GM12875 (cell line): ENCODE data around the gene ZNF689.

Experiments
- H3K4me3 ChIP-seq: one replicate; pipeline ENCODE4 v1.5.1; 2011; ENCODE audit warnings: low read depth, low read length, control low read depth
- TF ChIP-seq, protein P1 (sequence below): IDR thresholded peaks from 2 replicates; pipeline ENCODE4 v1.5.1; 2011; ENCODE audit warnings: low read depth, mild to moderate bottlenecking, control low read depth, inconsistent platforms, low read length, moderate library complexity, borderline replicate concordance; ENCODE audit not compliant: insufficient read depth

ZNF689 gene

DNA sequence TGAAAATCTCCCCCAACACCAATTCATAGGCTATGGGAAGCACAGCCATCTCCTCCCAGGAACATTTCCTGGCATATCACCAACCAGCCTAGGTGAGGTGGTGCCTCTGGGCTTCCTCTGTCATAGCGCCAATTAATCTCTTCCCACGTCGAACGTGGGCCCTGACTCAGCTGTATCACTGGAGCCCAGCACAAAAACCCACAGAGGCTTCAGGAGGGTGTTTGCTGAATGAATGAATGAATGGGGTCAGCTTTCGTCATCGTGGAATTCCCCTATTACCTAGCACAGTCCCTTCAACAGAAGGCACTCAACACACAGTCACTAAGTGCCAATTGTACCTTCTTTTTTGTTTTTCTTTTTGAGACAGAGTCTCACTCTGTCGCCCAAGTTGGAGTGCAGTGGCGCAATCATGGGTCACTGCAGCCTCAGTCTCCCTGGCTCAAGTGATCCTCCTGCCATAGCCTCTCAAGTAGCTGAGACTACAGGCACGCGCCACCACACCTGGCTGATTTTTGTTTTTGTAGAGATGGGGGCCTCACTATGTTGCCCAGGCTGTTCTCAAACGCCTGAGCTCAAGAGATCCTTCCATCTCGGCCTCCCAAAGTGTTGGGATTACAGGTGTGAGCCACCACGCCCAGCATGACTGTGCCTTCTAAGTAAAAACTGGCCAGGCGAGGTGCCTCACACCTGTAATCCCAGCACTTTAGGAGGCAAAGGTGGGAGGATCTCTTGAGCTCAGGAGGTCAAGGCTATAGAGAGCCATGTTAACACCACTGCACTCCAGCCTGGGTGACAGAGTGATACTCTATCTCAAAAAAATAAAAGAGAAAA is 42.8 kb downstream of the ZNF689 start:
- TF ChIP-seq, protein P1, sequence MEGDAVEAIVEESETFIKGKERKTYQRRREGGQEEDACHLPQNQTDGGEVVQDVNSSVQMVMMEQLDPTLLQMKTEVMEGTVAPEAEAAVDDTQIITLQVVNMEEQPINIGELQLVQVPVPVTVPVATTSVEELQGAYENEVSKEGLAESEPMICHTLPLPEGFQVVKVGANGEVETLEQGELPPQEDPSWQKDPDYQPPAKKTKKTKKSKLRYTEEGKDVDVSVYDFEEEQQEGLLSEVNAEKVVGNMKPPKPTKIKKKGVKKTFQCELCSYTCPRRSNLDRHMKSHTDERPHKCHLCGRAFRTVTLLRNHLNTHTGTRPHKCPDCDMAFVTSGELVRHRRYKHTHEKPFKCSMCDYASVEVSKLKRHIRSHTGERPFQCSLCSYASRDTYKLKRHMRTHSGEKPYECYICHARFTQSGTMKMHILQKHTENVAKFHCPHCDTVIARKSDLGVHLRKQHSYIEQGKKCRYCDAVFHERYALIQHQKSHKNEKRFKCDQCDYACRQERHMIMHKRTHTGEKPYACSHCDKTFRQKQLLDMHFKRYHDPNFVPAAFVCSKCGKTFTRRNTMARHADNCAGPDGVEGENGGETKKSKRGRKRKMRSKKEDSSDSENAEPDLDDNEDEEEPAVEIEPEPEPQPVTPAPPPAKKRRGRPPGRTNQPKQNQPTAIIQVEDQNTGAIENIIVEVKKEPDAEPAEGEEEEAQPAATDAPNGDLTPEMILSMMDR, result no peak
- H3K4me3 ChIP-seq, result no peak overlapping the region

DNA sequence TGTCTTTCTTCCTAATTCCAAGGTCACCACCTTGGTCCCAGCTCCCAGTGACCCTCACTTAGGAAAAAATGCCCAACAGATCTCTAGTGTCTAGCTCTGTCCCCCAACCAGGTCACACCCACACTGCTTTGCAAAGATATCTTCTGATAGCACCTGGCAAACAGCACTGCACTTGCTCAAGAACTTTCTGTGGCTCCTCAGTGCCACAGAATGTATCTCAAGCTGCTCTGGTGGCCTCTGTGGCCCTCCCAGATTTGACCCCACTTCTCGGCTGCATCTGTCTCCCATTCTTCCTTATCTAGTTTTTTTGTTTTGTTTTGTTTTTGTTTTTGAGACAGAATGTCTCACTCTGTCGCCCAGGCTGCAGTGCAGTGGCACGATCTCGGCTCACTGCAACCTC is 43.7 kb downstream of the ZNF689 start:
- TF ChIP-seq, protein P1, result no peak

DNA sequence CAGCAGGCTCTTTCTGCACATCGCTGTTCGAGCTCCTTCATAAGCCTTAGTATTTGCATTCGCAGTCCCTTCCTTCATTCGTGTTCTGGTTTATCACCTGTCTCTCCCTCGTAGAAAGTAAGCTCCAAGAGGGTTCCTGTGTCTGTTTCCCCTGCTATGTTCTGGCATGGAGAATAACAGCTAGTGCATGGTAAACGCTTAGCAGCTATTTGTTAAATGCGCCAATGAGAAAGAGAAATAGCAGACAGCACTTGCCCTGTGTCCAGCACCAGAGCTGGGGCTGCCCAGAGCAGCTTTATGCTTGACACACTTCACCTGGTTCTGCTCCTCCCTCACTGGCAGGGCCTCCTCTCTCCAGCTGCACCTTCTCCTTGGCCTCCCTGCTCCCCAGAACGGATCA is 44.2 kb downstream of the ZNF689 start:
- TF ChIP-seq, protein P1, result no peak
- no peak overlapping the region for H3K4me3 ChIP-seq

More for the DNA sequence above, 43.7 kb downstream of the ZNF689 start:
- no peak overlapping the region for H3K4me3 ChIP-seq

DNA sequence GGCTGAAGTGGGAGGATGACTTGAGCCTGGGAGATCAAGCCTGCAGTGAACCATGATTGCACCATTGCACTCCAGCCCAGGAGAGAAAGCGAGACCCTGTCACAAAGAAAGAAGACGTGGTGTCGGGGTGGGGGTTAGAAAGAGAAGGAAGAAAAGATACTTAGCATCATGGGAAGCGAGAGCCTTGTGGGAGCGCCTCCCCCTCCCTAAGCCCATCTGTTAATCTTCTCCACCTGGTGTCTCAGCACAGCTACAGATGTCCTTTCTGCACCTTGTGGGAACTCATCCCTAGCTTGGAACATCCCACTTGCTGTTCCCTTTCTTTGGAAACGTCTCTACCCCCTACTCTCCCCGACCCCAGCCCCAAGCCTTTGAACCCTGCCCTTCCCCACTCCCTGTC is 44.7 kb downstream of the ZNF689 start:
- TF ChIP-seq, protein P1, result no peak

DNA sequence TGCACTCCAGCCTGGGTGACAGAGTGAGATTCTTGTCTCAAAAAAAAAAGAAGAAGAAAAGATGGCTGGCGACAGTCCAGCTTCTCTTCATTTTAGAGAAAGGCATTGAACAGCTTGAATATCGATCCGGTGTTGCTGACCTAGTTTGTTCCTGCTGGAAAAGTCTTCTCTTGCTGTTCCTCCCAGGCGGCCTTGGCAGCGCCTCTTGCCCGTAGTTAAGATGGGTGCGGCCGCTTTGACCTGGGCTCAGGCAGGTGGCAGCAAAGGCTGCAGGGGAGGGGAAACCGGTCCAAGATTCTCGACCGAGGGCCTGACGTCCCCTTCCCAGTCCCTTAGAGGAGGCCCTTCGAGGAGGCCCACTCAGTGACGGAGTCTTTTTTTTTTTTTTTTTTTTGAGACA is 48.2 kb downstream of the ZNF689 start:
- no peak overlapping the region for H3K4me3 ChIP-seq
- TF ChIP-seq, protein P1, result no peak

More for the DNA sequence above, 44.7 kb downstream of the ZNF689 start:
- no peak overlapping the region for H3K4me3 ChIP-seq

DNA sequence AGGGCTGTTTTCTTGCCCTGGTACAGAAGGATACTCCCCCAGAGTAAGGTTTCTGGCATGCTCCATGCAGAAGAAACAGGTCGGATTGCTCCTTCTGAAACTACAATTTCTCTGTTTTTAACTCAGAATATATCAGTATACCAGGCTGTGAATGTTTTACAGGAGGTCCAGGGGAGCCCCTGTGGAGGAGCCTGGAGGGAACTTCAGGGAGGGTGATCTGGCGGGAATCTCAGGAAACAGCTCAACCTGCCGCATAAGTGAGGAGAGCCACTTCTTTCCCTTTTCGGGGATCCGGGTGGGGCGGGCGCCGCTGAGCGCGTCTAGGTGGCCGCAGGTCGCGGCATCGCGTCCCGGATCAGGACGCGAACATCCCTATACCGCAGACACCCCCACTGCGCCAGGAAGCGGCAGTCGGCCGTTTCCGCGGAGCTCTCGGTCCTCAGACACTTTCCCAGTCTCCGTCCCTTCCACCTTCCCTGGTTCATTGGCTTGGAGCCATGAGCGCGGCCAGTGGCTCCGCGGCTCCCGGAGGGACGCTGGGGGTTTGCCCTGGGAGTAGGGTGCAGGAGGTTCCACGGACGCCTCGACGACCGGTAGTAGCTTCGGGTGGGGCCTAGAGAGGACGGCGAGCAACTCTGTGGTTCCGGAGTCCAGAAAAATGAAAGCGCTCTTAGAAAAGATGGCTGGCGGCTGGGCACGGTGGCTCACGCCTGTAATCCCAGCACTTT is 48.9 kb downstream of the ZNF689 start:
- TF ChIP-seq, protein P1, result no peak
- H3K4me3 ChIP-seq, result peak overlapping the region; percentile 52

DNA sequence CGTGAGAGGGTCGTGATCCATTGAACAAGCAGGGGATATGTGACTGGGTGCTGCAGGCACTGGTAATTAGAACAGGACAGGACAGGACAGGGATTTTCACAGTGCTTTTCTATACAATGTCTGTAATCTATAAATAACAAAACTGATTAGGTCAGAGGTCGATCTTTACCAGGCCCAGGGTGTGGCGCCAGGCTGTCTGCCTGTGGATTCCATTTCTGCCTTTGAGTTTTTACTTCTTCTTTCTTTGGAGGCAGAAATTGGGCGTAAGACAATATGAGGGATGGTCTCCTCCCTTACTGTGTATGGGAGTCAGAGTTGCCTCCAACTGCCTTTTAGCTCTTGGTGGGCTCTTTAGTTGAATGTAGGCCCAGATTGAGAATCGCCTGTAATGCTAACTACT is 50.5 kb downstream of the ZNF689 start:
- no peak overlapping the region for H3K4me3 ChIP-seq
- TF ChIP-seq, protein P1, result no peak
